ENCODE data around the gene MORN1. TPM values are rescaled to one million over a fixed set of nuclear protein-coding genes. Genes with fewer than 3 reads are reported as not detected.

Gene MORN1
- total RNA-seq, 1 donor from 2014 or later: 11.8 TPM

GRCh38 chr1:2407166-2407990, 16.0 kb upstream of the MORN1 start:
- TF ChIP-seq POLR2AphosphoS5 (IDR thresholded peaks at IDR 0.05; ENCODE audit: insufficient read depth in 1 of 2, low read depth in 1 of 2): no peak
- no peak overlapping the region for H3K27ac ChIP-seq
- H3K27me3 ChIP-seq: no peaks in the 10 kb centered on the region
- peaks cover 9% of the 10 kb centered on the region for H3K4me1 ChIP-seq
- no peaks in the 10 kb centered on the region for H3K9me3 ChIP-seq
- H3K4me3 ChIP-seq: no peak overlapping the region
- intact Hi-C loops (cut with DNase I): no loop called here
- DNase-seq (ENCODE audit: extremely low spot score in 2 of 2): no peak
- peaks cover 0 to 49% of the 10 kb centered on the region in 2 donors for H3K36me3 ChIP-seq

- H3K4me3 ChIP-seq: no peak overlapping the region
- no peaks in the 10 kb centered on the region for H3K9me3 ChIP-seq
- no peak overlapping the region for H3K27ac ChIP-seq
- H3K36me3 ChIP-seq: peaks cover 0 to 55% of the 10 kb centered on the region in 2 donors
- H3K27me3 ChIP-seq: no peaks in the 10 kb centered on the region
- no peak for DNase-seq (ENCODE audit: extremely low spot score in 2 of 2)
- TF ChIP-seq POLR2A (IDR thresholded peaks at IDR 0.05) (no peak), POLR2AphosphoS5 (IDR thresholded peaks at IDR 0.05; ENCODE audit: insufficient read depth in 1 of 2, low read depth in 1 of 2) (no peak), CTCF (IDR thresholded peaks at IDR 0.05) (no peak)
- peaks cover 4% of the 10 kb centered on the region for H3K4me1 ChIP-seq
- intact Hi-C loops (cut with DNase I): no loop called here
Observed at GRCh38 chr1:2406451-2407041, 15.2 kb upstream of the MORN1 start.

DNA sequence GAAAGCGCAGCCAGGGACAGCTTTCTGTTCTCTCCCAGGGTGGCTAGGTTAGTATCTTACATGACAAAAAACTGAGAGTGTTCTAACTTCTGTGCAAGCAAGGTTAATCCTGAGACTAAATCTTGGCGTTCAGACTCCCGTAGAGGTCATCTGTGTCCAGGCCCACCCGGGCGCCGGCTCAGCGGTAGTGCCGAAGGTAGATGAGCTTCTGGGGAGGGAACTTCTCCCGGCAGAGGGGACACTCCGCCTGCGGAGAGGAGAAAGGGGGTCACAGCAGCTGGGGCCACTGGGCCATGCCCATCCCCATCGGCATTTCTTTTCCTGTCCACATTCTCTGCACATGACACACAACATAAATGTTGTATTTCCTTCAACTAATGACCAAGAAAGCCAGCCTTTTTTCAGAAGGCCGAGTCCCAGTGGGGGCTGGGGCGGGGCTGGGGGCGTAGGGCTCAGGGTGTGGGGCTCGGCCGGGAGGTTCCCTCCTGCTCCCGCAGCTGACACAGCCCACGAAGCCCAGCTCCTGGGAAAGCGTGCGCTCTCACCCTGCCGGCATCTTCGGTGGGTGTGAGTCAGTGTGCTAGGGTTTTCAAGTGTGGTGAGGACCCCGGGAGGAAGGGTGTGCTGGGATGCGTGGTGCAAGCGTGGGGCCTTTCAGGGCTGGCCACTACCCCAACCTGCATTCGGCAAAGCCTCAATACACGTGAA, 14.4 kb upstream of the MORN1 start:
- DNase-seq (ENCODE audit: extremely low spot score in 2 of 2): no peak
- no peak for TF ChIP-seq POLR2A (IDR thresholded peaks at IDR 0.05)
- TF ChIP-seq POLR2AphosphoS5 (IDR thresholded peaks at IDR 0.05; ENCODE audit: insufficient read depth in 1 of 2, low read depth in 1 of 2): no peak
- Histone ChIP-seq H3K9me3 (no peaks in the 10 kb centered on the region), H3K36me3 (peaks cover 0 to 57% of the 10 kb centered on the region in 2 donors), H3K4me3 (no peak overlapping the region), H3K27me3 (no peaks in the 10 kb centered on the region), H3K27ac (no peak overlapping the region), H3K4me1 (no peaks in the 10 kb centered on the region)
- intact Hi-C loops (cut with DNase I): no loop called here

DNA sequence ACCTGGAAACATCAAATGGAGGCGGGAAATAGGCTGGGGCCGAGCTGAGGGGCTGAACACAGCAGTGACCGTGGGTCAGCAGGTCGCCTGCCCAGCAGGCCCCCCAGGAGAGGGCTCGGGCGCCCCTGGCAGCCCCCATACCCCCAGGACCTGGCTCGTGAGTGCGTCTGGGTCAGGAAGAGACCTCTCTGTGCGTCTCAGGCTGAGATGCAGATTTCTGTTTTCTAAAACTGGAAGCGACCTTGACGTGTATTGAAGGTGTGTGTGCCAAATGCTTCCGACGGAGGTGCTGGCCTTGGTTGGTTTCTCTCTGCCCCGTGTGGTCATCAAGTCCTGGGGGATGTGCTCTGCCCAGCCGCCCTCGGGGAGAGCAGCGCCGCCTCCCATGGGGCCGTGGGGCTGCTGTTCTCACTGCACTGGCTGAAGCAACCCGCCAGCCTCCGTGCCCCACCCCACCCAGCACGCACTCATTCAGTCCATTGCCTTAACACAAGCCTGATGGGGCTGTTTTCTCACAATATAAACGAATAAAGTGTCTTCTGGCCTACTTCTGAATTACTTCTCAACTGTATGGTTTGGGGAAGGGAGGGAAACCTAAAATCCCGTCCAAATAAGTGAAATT, 13.6 kb upstream of the MORN1 start:
- no peak for DNase-seq (ENCODE audit: extremely low spot score in 2 of 2)
- no peaks in the 10 kb centered on the region for H3K9me3 ChIP-seq
- peaks cover 0 to 64% of the 10 kb centered on the region in 2 donors for H3K36me3 ChIP-seq
- no peaks in the 10 kb centered on the region for H3K4me1 ChIP-seq
- intact Hi-C loops (cut with DNase I): no loop called here
- no peaks in the 10 kb centered on the region for H3K27me3 ChIP-seq
- no peak overlapping the region for H3K27ac ChIP-seq
- TF ChIP-seq POLR2A (IDR thresholded peaks at IDR 0.05) (no peak), POLR2AphosphoS5 (IDR thresholded peaks at IDR 0.05; ENCODE audit: insufficient read depth in 1 of 2, low read depth in 1 of 2) (no peak), CTCF (IDR thresholded peaks at IDR 0.05) (no peak)
- no peak overlapping the region for H3K4me3 ChIP-seq

- H3K36me3 ChIP-seq: peaks cover 0 to 71% of the 10 kb centered on the region in 2 donors
- no peaks in the 10 kb centered on the region for H3K4me1 ChIP-seq
- intact Hi-C loops (cut with DNase I): no loop called here
- H3K27ac ChIP-seq: no peak overlapping the region
- no peaks in the 10 kb centered on the region for H3K27me3 ChIP-seq
- no peak overlapping the region for H3K4me3 ChIP-seq
- DNase-seq (ENCODE audit: extremely low spot score in 2 of 2): no peak
- TF ChIP-seq POLR2A (IDR thresholded peaks at IDR 0.05) (no peak), CTCF (IDR thresholded peaks at IDR 0.05) (no peak), POLR2AphosphoS5 (IDR thresholded peaks at IDR 0.05; ENCODE audit: insufficient read depth in 1 of 2, low read depth in 1 of 2) (no peak)
- H3K9me3 ChIP-seq: no peaks in the 10 kb centered on the region
Observed at GRCh38 chr1:2404142-2404889, 13.0 kb upstream of the MORN1 start.
